Ascending aorta (tissue), 2 donors: ENCODE measurements around the gene NDUFAF5. TPM values are rescaled to one million over a fixed set of nuclear protein-coding genes. Genes with fewer than 3 reads are reported as not detected.
"Not testable (repeated sequence)": the region's sequence is repeated elsewhere in the genome, so short reads cannot be mapped to it uniquely, and the experiment has no call there.

Experiments used
- DNase-seq, 2 donors: peaks; one replicate each; pipeline ENCODE4 v3.0.0-alpha.2; 2019; ENCODE audit warnings: low spot score in 2 of 2
- H3K27ac ChIP-seq, 2 donors: fragments of 200-600 bp; sonication (generic); one replicate each; pipeline ENCODE4 v1.5.1; 2016 to 2017; ENCODE audit warnings: mild to moderate bottlenecking in 1 of 2
- H3K27me3 ChIP-seq: fragments of 200-600 bp; sonication (generic); one replicate; pipeline ENCODE4 v1.5.1; 2017
- H3K36me3 ChIP-seq, 2 donors: fragments of 200-600 bp; sonication (generic); one replicate each; pipeline ENCODE4 v1.5.1; 2016
- H3K4me1 ChIP-seq, 2 donors: fragments of 200-600 bp; sonication (generic); one replicate each; pipeline ENCODE4 v1.5.1; 2016 to 2017; ENCODE audit warnings: mild to moderate bottlenecking in 1 of 2
- H3K4me3 ChIP-seq, 2 donors: fragments of 200-600 bp; sonication (generic); one replicate each; pipeline ENCODE4 v1.5.1; 2016 to 2017; ENCODE audit warnings: mild to moderate bottlenecking in 1 of 2
- H3K9me3 ChIP-seq, 2 donors: fragments of 200-600 bp; sonication (generic); one replicate each; pipeline ENCODE4 v1.5.1; 2016
- CTCF ChIP-seq, 3 experiments: fragments of 200-600 bp in 2 of 3; fragments of 450-650 bp in 1 of 3; sonication (generic) in 2 of 3; IDR thresholded peaks; one replicate each; pipeline ENCODE4 v1.5.1; 2016 to 2019; ENCODE audit warnings: antibody characterized with exemption in 3 of 3, mild to moderate bottlenecking in 1 of 3, moderate library complexity in 1 of 3
- intact Hi-C: fragments of 100-400 bp; cut with DNase I; formaldehyde crosslinking; loops from one replicate; pipeline ENCODE4 v1.15.1; 2023
- total RNA-seq: library from RNA; depleted of rRNA; stranded (reverse); fragments of >200 nt; gene quantifications from one replicate; pipeline ENCODE4 v1.1.0, GENCODE V29; 2016

Gene NDUFAF5, protein sequence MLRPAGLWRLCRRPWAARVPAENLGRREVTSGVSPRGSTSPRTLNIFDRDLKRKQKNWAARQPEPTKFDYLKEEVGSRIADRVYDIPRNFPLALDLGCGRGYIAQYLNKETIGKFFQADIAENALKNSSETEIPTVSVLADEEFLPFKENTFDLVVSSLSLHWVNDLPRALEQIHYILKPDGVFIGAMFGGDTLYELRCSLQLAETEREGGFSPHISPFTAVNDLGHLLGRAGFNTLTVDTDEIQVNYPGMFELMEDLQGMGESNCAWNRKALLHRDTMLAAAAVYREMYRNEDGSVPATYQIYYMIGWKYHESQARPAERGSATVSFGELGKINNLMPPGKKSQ
- total RNA-seq: 84.3 TPM

DNA sequence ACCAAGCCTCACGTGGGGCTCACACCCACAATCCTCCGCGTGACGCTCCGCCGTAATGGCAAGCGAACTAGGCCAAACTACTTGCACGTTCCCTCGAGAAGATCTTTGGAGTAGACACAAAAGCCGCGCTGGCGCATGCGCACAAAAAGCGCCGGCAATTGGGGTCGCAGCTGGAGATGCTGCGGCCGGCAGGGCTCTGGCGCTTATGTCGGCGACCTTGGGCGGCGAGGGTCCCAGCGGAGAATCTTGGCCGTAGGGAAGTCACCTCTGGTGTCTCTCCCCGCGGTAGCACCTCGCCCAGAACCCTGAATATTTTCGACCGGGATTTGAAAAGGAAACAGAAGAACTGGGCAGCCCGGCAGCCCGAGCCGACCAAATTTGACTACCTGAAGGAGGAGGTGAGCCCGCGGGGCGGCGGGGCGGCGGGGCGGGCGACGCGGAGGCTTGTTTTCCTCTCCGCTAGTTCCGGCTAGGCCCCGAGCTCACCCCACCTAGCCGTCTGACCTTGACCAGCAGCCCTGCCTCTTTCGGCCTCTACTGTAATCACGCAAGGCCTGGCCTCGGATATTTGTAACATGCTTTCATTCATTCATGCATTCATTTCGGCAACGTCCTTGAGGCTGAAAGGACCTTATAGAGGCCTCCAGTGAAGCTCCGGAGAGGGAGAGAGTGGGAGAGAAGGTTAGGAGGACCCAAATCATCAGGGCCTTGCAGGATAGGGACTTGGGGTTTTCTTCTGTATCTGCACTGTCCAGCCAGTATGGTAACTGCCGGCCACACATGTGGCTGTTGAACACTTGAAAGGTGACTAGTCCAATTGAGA is at the start of gene NDUFAF5, which contains the start of gene ESF1:
Gene NDUFAF5 (plus strand): TSS at position 136 of the 823 bp plus-strand sequence. CDS start 41 bp downstream, at position 177.
Gene ESF1 (minus strand): TSS at position 27 of the 823 bp plus-strand sequence. CDS start 1,779 bp downstream, outside the sequence.
- Histone ChIP-seq H3K36me3 (peaks cover 18 to 27% of the 10 kb centered on the region in 2 donors), H3K27me3 (no peaks in the 10 kb centered on the region), H3K27ac (peak within 1 kb of the TSS; percentile 70 to 77), H3K9me3 (no peaks in the 10 kb centered on the region), H3K4me1 (peaks cover 0 to 11% of the 10 kb centered on the region in 2 donors), H3K4me3 (peak within 1 kb of the TSS; percentile 71 to 83)
- peak; percentile 89 to 97 for DNase-seq
- intact Hi-C loops: loop anchor here (1.0 kb wide), 1 partner anchor 1051 kb away; no protein-coding TSS in a partner anchor
- TF ChIP-seq CTCF (IDR thresholded peaks at IDR 0.05): no peak

GRCh38 chr20:13735826-13736225 is 49.0 kb upstream of the NDUFAF5 start:
- no peaks in the 10 kb centered on the region for H3K27me3 ChIP-seq
- no peak for DNase-seq
- TF ChIP-seq CTCF (IDR thresholded peaks at IDR 0.05): no peak
- peaks cover 5 to 22% of the 10 kb centered on the region in 2 donors for H3K36me3 ChIP-seq
- peak overlapping the region; percentile 85 to 88 for H3K27ac ChIP-seq
- H3K4me3 ChIP-seq: no peak overlapping the region
- H3K4me1 ChIP-seq: peaks cover 0 to 35% of the 10 kb centered on the region in 2 donors
- intact Hi-C loops: loop anchor here (2.0 to 5.0 kb wide), 3 partner anchors 35 to 124 kb away; no protein-coding TSS in a partner anchor
- H3K9me3 ChIP-seq: peaks cover 0 to 6% of the 10 kb centered on the region in 2 donors

DNA sequence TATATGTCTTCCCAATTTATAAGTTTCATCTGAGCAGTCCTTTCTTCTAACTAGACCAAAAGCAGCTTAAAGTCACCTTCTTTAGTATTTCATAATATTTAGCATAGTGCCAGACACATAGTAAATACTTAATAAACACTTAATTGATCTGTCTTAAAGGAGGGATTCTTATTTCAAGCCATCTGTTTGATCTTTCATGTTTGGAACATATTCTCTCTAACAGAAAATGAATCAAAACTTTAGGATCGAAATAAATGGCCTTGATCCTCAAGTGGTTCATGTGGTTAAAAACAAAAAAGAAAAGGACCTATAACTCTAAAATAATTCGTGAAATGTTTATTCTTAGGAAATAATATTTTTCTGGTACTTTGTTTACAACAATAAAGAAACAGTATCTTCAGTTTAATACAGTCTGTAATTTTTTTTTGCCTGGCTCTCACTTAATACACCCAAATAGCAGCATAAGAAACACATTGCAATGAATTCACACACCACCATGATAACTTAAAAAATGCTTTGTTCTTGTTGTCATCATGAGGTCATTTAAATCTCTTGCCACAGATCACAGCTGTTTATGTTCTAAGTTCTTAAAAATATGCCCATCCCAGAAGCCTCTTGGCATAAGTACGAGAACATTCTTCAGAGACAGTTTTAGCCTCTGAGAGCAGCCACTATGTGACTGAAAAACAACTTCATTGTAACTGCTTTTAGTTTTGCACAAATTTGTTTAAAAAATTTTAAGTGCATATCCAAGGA is 48.2 kb upstream of the NDUFAF5 start:
- TF ChIP-seq CTCF (IDR thresholded peaks at IDR 0.05): no peak
- H3K27ac ChIP-seq: peak overlapping the region; percentile 85 to 88
- peaks cover 0 to 39% of the 10 kb centered on the region in 2 donors for H3K4me1 ChIP-seq
- no peaks in the 10 kb centered on the region for H3K27me3 ChIP-seq
- H3K9me3 ChIP-seq: peaks cover 0 to 9% of the 10 kb centered on the region in 2 donors
- intact Hi-C loops: loop anchor here (2.0 to 5.0 kb wide), 3 partner anchors 36 to 124 kb away; no protein-coding TSS in a partner anchor
- H3K4me3 ChIP-seq: no peak overlapping the region
- peaks cover 5 to 21% of the 10 kb centered on the region in 2 donors for H3K36me3 ChIP-seq
- no peak for DNase-seq

- Histone ChIP-seq H3K36me3 (peaks cover 3 to 12% of the 10 kb centered on the region in 2 donors), H3K27ac (peak overlapping the region; percentile 85 to 88), H3K4me1 (peaks cover 0 to 39% of the 10 kb centered on the region in 2 donors)
- not testable (repeated sequence) for H3K9me3 ChIP-seq, H3K27me3 ChIP-seq, H3K4me3 ChIP-seq, DNase-seq
- intact Hi-C loops: loop anchor here (5.0 kb wide), 2 partner anchors 51 to 126 kb away; no protein-coding TSS in a partner anchor
Measured at GRCh38 chr20:13738187-13738586, 46.6 kb upstream of the NDUFAF5 start.

DNA sequence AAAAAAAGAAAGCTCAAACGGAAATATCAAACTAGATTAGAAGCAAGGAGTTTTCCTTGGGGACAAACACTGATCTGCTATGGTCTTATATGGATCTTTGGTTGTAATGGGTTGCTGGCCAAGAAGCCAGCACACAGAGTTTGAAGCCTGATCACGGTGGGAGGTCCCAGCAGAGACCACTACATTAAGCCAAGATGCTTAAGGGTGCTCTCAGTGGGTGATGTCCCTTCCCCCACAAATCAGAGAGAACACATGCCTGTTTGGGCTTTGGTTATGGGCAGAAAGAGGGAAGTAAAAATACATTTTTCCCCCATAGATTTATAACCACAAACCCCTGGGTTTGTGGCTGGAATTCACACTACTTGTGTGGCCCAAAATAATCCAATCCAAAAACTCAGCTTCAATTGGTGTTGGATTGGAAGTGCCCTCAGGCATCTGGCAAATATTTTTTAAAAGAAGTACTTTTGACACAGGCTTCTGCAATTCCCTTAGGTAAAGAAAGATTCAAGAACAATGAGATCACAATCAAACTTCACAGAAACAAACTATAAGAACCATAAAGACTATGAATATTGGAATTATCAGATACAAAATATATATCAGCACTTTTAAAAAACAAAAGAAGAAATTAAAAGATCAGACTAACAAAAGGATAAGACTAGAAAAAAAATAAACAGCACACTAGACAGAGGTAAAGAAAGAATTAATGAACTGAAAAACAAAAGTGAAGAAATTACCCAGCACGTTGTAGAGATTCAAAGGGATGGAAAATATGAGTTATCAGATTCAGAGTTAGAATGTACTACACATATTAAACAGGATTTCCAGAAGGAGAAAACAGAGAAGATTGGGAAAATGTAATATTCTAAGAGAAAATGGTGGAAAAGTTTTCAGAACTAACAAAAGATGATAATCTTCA is 44.8 kb upstream of the NDUFAF5 start:
- peak in 1 of 2 donors; percentile 68 for DNase-seq
- intact Hi-C loops: loop anchor here (1.0 to 5.0 kb wide), 3 partner anchors 53 to 128 kb away; no protein-coding TSS in a partner anchor
- H3K9me3 ChIP-seq: peaks cover 0 to 9% of the 10 kb centered on the region in 2 donors
- no peaks in the 10 kb centered on the region for H3K27me3 ChIP-seq
- H3K4me1 ChIP-seq: peaks cover 0 to 39% of the 10 kb centered on the region in 2 donors
- H3K27ac ChIP-seq: peak overlapping the region; percentile 85 to 88
- peaks cover 3 to 7% of the 10 kb centered on the region in 2 donors for H3K36me3 ChIP-seq
- H3K4me3 ChIP-seq: no peak overlapping the region
- no peak for TF ChIP-seq CTCF (IDR thresholded peaks at IDR 0.05)
